ENCODE measurements around the gene MAT2A.

DNA sequence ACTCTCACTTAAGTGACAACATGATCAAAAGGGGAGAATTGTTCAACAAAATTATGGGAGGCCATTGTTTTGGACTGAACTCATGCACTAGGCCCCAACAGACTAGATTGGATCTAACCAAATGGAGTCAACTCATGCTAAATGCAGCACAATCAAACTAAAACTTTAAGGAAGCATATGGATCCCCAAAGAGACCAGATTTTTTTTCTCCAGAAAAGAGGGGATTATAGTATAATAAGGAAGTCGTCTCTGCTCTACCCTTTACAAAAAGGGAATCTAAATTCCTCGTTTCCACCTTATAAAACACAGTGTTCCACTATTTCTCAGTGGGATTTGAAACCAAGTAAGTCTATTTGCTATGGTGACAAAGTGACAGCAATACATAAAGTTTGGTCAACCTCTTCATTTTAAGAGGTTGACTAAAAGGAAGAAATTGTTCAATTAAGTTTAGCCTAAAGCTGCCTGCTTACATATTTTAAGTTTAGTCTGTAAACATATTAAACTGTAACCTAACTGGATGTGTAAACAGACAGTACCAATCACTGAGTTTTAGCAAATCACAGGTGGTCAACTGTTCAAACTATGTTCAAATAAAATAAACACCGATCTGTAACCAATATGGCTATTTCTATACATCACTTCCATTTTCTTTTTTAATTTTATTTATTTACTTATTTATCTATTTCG, 40.9 kb upstream of the MAT2A start:
- TF ChIP-seq POLR2A (IDR thresholded peaks at IDR 0.05) (no peak), CTCF (IDR thresholded peaks at IDR 0.05) (no peak), EP300 (IDR thresholded peaks at IDR 0.05; ENCODE audit: low read depth) (no peak)
